RWPE2 (cell line): ENCODE results near the gene SLC26A2.

Source experiments
- ATAC-seq: fragments of 200-7000 bp; cut with Tn5 transposase; 3 replicates; pipeline ENCODE4 v1.9.1; 2021; ENCODE audit warnings: low read depth
- DNase-seq: peaks from one replicate; pipeline ENCODE4 v3.0.0-alpha.2; 2020; ENCODE audit warnings: low spot score
- H3K27ac ChIP-seq: fragments of 450-650 bp; 2 replicates; pipeline ENCODE4 v1.5.1; 2017; ENCODE audit warnings: mild to moderate bottlenecking; ENCODE audit not compliant: poor library complexity, severe bottlenecking
- H3K27me3 ChIP-seq: fragments of 250-450 bp; sonication (Bioruptor Pico); 2 replicates; pipeline ENCODE4 v1.5.1; 2021; ENCODE audit warnings: mild to moderate bottlenecking, moderate library complexity; ENCODE audit not compliant: insufficient read depth, poor library complexity, severe bottlenecking
- H3K36me3 ChIP-seq: fragments of 250-450 bp; sonication (Bioruptor Pico); 2 replicates; pipeline ENCODE4 v1.5.1; 2020; ENCODE audit warnings: low read depth, mild to moderate bottlenecking, moderate library complexity
- H3K4me1 ChIP-seq: fragments of 250-450 bp; sonication (Bioruptor Pico); 2 replicates; pipeline ENCODE4 v1.5.1; 2021; ENCODE audit warnings: mild to moderate bottlenecking, moderate library complexity; ENCODE audit not compliant: insufficient read depth, poor library complexity, severe bottlenecking
- H3K4me3 ChIP-seq: fragments of 250-450 bp; sonication (Bioruptor Pico); 2 replicates; pipeline ENCODE4 v1.5.1; 2021; ENCODE audit warnings: mild to moderate bottlenecking, moderate library complexity; ENCODE audit not compliant: severe bottlenecking
- H3K9me3 ChIP-seq: fragments of 250-450 bp; sonication (Bioruptor Pico); 2 replicates; pipeline ENCODE4 v1.5.1; 2021; ENCODE audit warnings: mild to moderate bottlenecking, moderate library complexity; ENCODE audit not compliant: severe bottlenecking
- TF ChIP-seq, protein P1 (sequence below): fragments of 450-650 bp; IDR thresholded peaks from one replicate; pipeline ENCODE4 v1.5.1; 2017; ENCODE audit warnings: mild to moderate bottlenecking, moderate library complexity; ENCODE audit not compliant: poor library complexity, severe bottlenecking

SLC26A2 gene

DNA sequence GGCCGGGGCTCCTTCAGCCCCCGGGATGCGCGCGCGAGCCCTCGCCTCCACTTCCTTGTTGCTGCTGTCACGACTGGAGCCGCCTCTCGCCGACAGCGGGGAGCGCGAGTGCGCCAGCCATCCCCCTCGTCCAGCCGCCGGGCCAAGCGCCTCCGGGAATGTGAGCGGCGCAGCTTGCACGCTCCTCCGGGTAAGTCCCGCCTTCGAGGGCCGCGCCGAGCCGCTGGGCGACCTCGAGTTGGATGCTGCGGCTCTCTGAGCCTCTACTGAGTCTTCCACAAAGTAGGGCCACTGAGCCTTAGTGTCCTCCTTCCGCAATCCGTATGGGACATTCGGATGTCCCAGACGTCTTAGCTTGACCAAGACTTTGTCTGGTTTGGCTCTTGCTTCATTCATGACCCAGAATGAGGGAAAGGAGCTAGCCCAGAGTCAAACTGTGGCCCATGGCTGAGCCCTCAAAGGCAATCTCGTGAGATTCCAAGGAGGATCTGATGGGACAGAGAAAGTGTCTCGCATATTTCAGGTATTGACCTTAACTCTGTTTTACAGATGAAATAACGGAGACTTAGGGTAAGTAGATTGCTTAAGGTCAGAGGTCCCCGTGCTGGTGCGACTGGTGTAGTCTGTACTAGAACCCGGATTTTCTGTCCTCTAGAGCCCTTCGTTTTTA is 40.6 kb downstream of the SLC26A2 start:
- ATAC-seq (peak; percentile 19), DNase-seq (no peak)
- no peaks in the 10 kb centered on the region for H3K27me3 ChIP-seq
- H3K4me3 ChIP-seq, result peak overlapping the region; percentile 60
- peaks cover 16% of the 10 kb centered on the region for H3K4me1 ChIP-seq
- TF ChIP-seq, protein P1, sequence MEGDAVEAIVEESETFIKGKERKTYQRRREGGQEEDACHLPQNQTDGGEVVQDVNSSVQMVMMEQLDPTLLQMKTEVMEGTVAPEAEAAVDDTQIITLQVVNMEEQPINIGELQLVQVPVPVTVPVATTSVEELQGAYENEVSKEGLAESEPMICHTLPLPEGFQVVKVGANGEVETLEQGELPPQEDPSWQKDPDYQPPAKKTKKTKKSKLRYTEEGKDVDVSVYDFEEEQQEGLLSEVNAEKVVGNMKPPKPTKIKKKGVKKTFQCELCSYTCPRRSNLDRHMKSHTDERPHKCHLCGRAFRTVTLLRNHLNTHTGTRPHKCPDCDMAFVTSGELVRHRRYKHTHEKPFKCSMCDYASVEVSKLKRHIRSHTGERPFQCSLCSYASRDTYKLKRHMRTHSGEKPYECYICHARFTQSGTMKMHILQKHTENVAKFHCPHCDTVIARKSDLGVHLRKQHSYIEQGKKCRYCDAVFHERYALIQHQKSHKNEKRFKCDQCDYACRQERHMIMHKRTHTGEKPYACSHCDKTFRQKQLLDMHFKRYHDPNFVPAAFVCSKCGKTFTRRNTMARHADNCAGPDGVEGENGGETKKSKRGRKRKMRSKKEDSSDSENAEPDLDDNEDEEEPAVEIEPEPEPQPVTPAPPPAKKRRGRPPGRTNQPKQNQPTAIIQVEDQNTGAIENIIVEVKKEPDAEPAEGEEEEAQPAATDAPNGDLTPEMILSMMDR, result no peak
- H3K36me3 ChIP-seq, result peaks cover 34% of the 10 kb centered on the region
- H3K27ac ChIP-seq, result peak overlapping the region; percentile 69
- no peaks in the 10 kb centered on the region for H3K9me3 ChIP-seq

GRCh38 chr5:150001660-150002486 is 41.3 kb downstream of the SLC26A2 start:
- ATAC-seq (peak; percentile 54), DNase-seq (no peak)
- TF ChIP-seq, protein P1, result peak; percentile 74
- peak overlapping the region; percentile 69 for H3K27ac ChIP-seq
- H3K4me1 ChIP-seq, result peaks cover 16% of the 10 kb centered on the region
- H3K4me3 ChIP-seq, result peak overlapping the region; percentile 60
- H3K36me3 ChIP-seq, result peaks cover 42% of the 10 kb centered on the region
- no peaks in the 10 kb centered on the region for H3K9me3 ChIP-seq
- no peaks in the 10 kb centered on the region for H3K27me3 ChIP-seq

GRCh38 chr5:150006318-150006717 is 45.8 kb downstream of the SLC26A2 start:
- no peaks in the 10 kb centered on the region for H3K9me3 ChIP-seq
- H3K27me3 ChIP-seq, result no peaks in the 10 kb centered on the region
- no peak overlapping the region for H3K4me3 ChIP-seq
- TF ChIP-seq, protein P1, result no peak
- ATAC-seq (no peak), DNase-seq (no peak)
- H3K36me3 ChIP-seq, result peaks cover 86% of the 10 kb centered on the region
- no peak overlapping the region for H3K27ac ChIP-seq
- peaks cover 11% of the 10 kb centered on the region for H3K4me1 ChIP-seq

GRCh38 chr5:150007050-150007449 is 46.5 kb downstream of the SLC26A2 start:
- Histone ChIP-seq H3K36me3 (peaks cover 89% of the 10 kb centered on the region), H3K27ac (no peak overlapping the region), H3K4me1 (peaks cover 7% of the 10 kb centered on the region), H3K4me3 (no peak overlapping the region), H3K9me3 (no peaks in the 10 kb centered on the region), H3K27me3 (no peaks in the 10 kb centered on the region)
- TF ChIP-seq, protein P1, result no peak
- ATAC-seq (no peak), DNase-seq (no peak)
